ENCODE measurements around the gene TLR10. TPM values are rescaled to one million over a fixed set of nuclear protein-coding genes. Genes with fewer than 3 reads are reported as not detected.

Gene TLR10
- polyA plus RNA-seq, 2 of the 4 experiments (the other 2 are of a cell fraction): 0.14 TPM; not detected in 1

GRCh38 chr4:38733663-38734062 lies 49.1 kb downstream of the TLR10 start:
- Histone ChIP-seq H3K4me3 (no peak overlapping the region), H3K27ac (no peak overlapping the region), H3K9me3 (no peaks in the 10 kb centered on the region), H3K4me2 (no peak overlapping the region), H3K4me1 (peaks cover 10% of the 10 kb centered on the region)
- TF ChIP-seq HES2 (IDR thresholded peaks at IDR 0.05): no peak
- TF ChIP-seq TP53 (CRISPR knock-in tag; IDR thresholded peaks at IDR 0.05): no peak
- TF ChIP-seq RNF2 (IDR thresholded peaks at IDR 0.05; ENCODE audit: borderline replicate concordance, low read depth): no peak
- TF ChIP-seq CHD2 (IDR thresholded peaks at IDR 0.05; ENCODE audit: low read length, partially characterized antibody): no peak
- TF ChIP-seq HOXB5 (CRISPR knock-in tag; IDR thresholded peaks at IDR 0.05): no peak
- TF ChIP-seq EHF (CRISPR knock-in tag; IDR thresholded peaks at IDR 0.05): no peak
- TF ChIP-seq ZSCAN20 (CRISPR knock-in tag; IDR thresholded peaks at IDR 0.05): no peak
- TF ChIP-seq KDM1A (IDR thresholded peaks at IDR 0.05; ENCODE audit: low read depth): no peak
- no peak for TF ChIP-seq CHD4 (IDR thresholded peaks at IDR 0.05; ENCODE audit: borderline replicate concordance)
- TF ChIP-seq CBX2 (IDR thresholded peaks at IDR 0.05; ENCODE audit: borderline replicate concordance, low read depth): no peak
- no peak for TF ChIP-seq CTCF (IDR thresholded peaks at IDR 0.05)
- TF ChIP-seq ELK1 (IDR thresholded peaks at IDR 0.05; ENCODE audit: low read depth, low read length): no peak
- no peak for TF ChIP-seq RARB (CRISPR knock-in tag; IDR thresholded peaks at IDR 0.05)
- no peak for TF ChIP-seq HOXB13 (CRISPR knock-in tag; IDR thresholded peaks at IDR 0.05; ENCODE audit: low read depth)
- no peak for TF ChIP-seq CEBPB (IDR thresholded peaks at IDR 0.05)
- TF ChIP-seq GATA3 (IDR thresholded peaks at IDR 0.05; ENCODE audit: borderline replicate concordance): no peak
- no peak for TF ChIP-seq SMC3 (IDR thresholded peaks at IDR 0.05)
- DNase-seq (ENCODE audit: low read depth in 1 of 2, low spot score in 1 of 2): no peak
- FAIRE-seq: no peak
- POLR2A ChIA-PET: no interaction called here
- no peak for ATAC-seq
- CTCF ChIA-PET: interaction anchor here (1.2 to 4.7 kb wide), 2 partner anchors 554 to 671 kb away, joined by 4 to 26 read pairs; no protein-coding TSS in a partner anchor
- WGBS (ENCODE audit: missing lambda C conversion rate): 44% methylated on average over 2 of the region's 2 CpGs

- peak overlapping the region; percentile 45; the same call in 2 of the 3 replicates for H3K4me2 ChIP-seq
- CTCF ChIA-PET: interaction anchor here (0.7 to 8.6 kb wide), 36 partner anchors 11 to 678 kb away, joined by 3 to 102 read pairs (median 4); no protein-coding TSS in a partner anchor
- POLR2A ChIA-PET: no interaction called here
- FAIRE-seq (no peak), ATAC-seq (peak; percentile 75 to 93; a peak in 5 of 6 replicates), DNase-seq (ENCODE audit: low read depth in 1 of 2, low spot score in 1 of 2) (peak; percentile 30 to 64)
- 16% methylated on average over 21 of the region's 23 CpGs for WGBS (ENCODE audit: missing lambda C conversion rate)
- H3K9me3 ChIP-seq: no peaks in the 10 kb centered on the region
- peaks cover 15% of the 10 kb centered on the region for H3K4me1 ChIP-seq
- peak overlapping the region in 1 of 2 experiments; percentile 50; a peak in 1 of 6 replicates for H3K27ac ChIP-seq
- no peak overlapping the region for H3K4me3 ChIP-seq
- TF ChIP-seq SMC3 (IDR thresholded peaks at IDR 0.05) (peak; percentile 91), RARB (CRISPR knock-in tag; IDR thresholded peaks at IDR 0.05) (no peak), CHD2 (IDR thresholded peaks at IDR 0.05; ENCODE audit: low read length, partially characterized antibody) (no peak), FOSL2 (IDR thresholded peaks at IDR 0.05) (no peak), FOSL2 (CRISPR knock-in tag; IDR thresholded peaks at IDR 0.05) (no peak), JUN (IDR thresholded peaks at IDR 0.05) (no peak), ZC3H11A (IDR thresholded peaks at IDR 0.05) (no peak), SREBF2 (IDR thresholded peaks at IDR 0.05) (no peak), HES2 (IDR thresholded peaks at IDR 0.05) (no peak), EP300 (IDR thresholded peaks at IDR 0.05) (no peak), PHF8 (IDR thresholded peaks at IDR 0.05; ENCODE audit: borderline replicate concordance, low read depth) (no peak), MYC (IDR thresholded peaks at IDR 0.05; ENCODE audit: borderline replicate concordance, low read length) (no peak), JUNB (IDR thresholded peaks at IDR 0.05) (no peak), MAX (IDR thresholded peaks at IDR 0.05) (0 out of 2 replicates have a peak, but pooled peaks have one; percentile 37), USF2 (IDR thresholded peaks at IDR 0.05) (no peak), HOXA7 (CRISPR knock-in tag; IDR thresholded peaks at IDR 0.05) (no peak), PBX3 (IDR thresholded peaks at IDR 0.05) (no peak), NPAS2 (CRISPR knock-in tag; IDR thresholded peaks at IDR 0.05; ENCODE audit: borderline replicate concordance) (no peak), CBX2 (IDR thresholded peaks at IDR 0.05; ENCODE audit: borderline replicate concordance, low read depth) (no peak), CBX8 (IDR thresholded peaks at IDR 0.05) (no peak), ZFP36 (IDR thresholded peaks at IDR 0.05; ENCODE audit: borderline replicate concordance, partially characterized antibody) (no peak)
Measured at GRCh38 chr4:38730830-38731646, 51.8 kb downstream of the TLR10 start.

Measured in A549 (cell line).